Sigmoid colon (tissue), 7 donors: ENCODE results near the gene GPR179. TPM values are rescaled to one million over a fixed set of nuclear protein-coding genes. Genes with fewer than 3 reads are reported as not detected.

Source experiments
- DNase-seq: peaks from one replicate; pipeline ENCODE4 v3.0.0-alpha.2; 2019
- H3K27ac ChIP-seq, 4 donors: fragments of 200-600 bp; sonication (generic); one replicate each; pipeline ENCODE4 v1.5.1; 2016 to 2019; ENCODE audit warnings: mild to moderate bottlenecking in 1 of 4
- H3K27me3 ChIP-seq, 3 donors: fragments of 200-600 bp; sonication (generic); one replicate each; pipeline ENCODE4 v1.5.1; 2019; ENCODE audit warnings: mild to moderate bottlenecking in 1 of 3
- H3K36me3 ChIP-seq, 4 donors: fragments of 200-600 bp; sonication (generic); one replicate each; pipeline ENCODE4 v1.5.1; 2016 to 2019
- H3K4me1 ChIP-seq, 4 donors: fragments of 200-600 bp; sonication (generic); one replicate each; pipeline ENCODE4 v1.5.1; 2017 to 2019
- H3K4me3 ChIP-seq, 4 donors: fragments of 200-600 bp; sonication (generic); one replicate each; pipeline ENCODE4 v1.5.1; 2017 to 2019; ENCODE audit warnings: mild to moderate bottlenecking in 2 of 4, moderate library complexity in 1 of 4
- H3K9me3 ChIP-seq, 4 donors: fragments of 200-600 bp in 3 of 4; sonication (generic) in 3 of 4; one replicate each; pipeline versions ENCODE4 v1.5.1 to v1.6.1; 2013 to 2019
- CTCF ChIP-seq, 4 experiments: fragments of 450-650 bp in 3 of 4; fragments of 200-600 bp in 1 of 4; IDR thresholded peaks; one replicate each; pipeline ENCODE4 v1.5.1; 2016 to 2019; ENCODE audit warnings: antibody characterized with exemption in 4 of 4, mild to moderate bottlenecking in 3 of 4, moderate library complexity in 2 of 4
- EP300 ChIP-seq, 4 donors: sonication (generic); formaldehyde crosslinking; IDR thresholded peaks; one replicate each; pipeline ENCODE4 v1.6.1; 2017; ENCODE audit warnings: antibody characterized with exemption in 4 of 4
- POLR2A ChIP-seq, 2 donors: fragments of 450-650 bp; IDR thresholded peaks; one replicate each; pipeline ENCODE4 v1.6.1; 2016; ENCODE audit warnings: antibody characterized with exemption in 2 of 2, mild to moderate bottlenecking in 2 of 2, moderate library complexity in 2 of 2
- POLR2AphosphoS5 ChIP-seq, 4 donors: sonication (generic); formaldehyde crosslinking; IDR thresholded peaks; one replicate each; pipeline ENCODE4 v1.6.1; 2017; ENCODE audit warnings: antibody characterized with exemption in 4 of 4
- WGBS, 2 donors: extraction: QIAGEN DNeasy Blood & Tissue Kit; methylation state at CpG; one replicate each; pipeline ENCODE4 v1.1.7; 2013; 5-methylcytosine and 5-hydroxymethylcytosine counted together
- intact Hi-C: fragments of 100-400 bp; cut with DNase I; formaldehyde crosslinking; loops from one replicate; pipeline ENCODE4 v1.15.1; 2023
- polyA plus RNA-seq, 3 donors: library from polyadenylated mRNA; stranded (reverse); fragments of 200-250 nt; gene quantifications; one replicate each; pipeline ENCODE4 v1.2.3, GENCODE V29; 2013
- total RNA-seq, 4 donors: library from RNA; depleted of rRNA; stranded (reverse); fragments of >200 nt; gene quantifications; one replicate each; pipeline ENCODE4 v1.1.0, GENCODE V29; 2016
- donor health status: healthy with polysubstance abuse.
- donor health status: Bipolar disorder and iron deficiency.
- donor health status: healthy.

The GPR179 gene
- total RNA-seq (under 1 TPM in 2 of 4 donors, not detected in 2; under 0.01 to 0.36 TPM), polyA plus RNA-seq (under 1 TPM in 1 of 3 donors, not detected in 2; 0.09 TPM)

GRCh38 chr17:38343608-38344419 is at the start of gene GPR179:
Gene GPR179 (minus strand): TSS chr17:38343956. CDS start chr17:38343789, 167 bp downstream.
- no peak for DNase-seq
- Histone ChIP-seq H3K9me3 (no peaks in the 10 kb centered on the region), H3K27me3 (no peaks in the 10 kb centered on the region), H3K4me3 (no peak within 1 kb of the TSS), H3K36me3 (no peaks in the 10 kb centered on the region), H3K4me1 (peaks cover 0 to 7% (median 1%) of the 10 kb centered on the region in 4 donors), H3K27ac (no peak within 1 kb of the TSS)
- WGBS, 2 donors = 82 to 83% methylated on average over 18 of the region's 18 CpGs
- intact Hi-C loops = no loop called here
- TF ChIP-seq EP300 (IDR thresholded peaks at IDR 0.05) (no peak), POLR2A (IDR thresholded peaks at IDR 0.05) (no peak), POLR2AphosphoS5 (IDR thresholded peaks at IDR 0.05) (no peak), CTCF (IDR thresholded peaks at IDR 0.05) (no peak)

- Histone ChIP-seq H3K4me1 (no peaks in the 10 kb centered on the region), H3K9me3 (no peaks in the 10 kb centered on the region), H3K36me3 (peaks cover 8 to 73% (median 29%) of the 10 kb centered on the region in 4 donors), H3K27me3 (no peaks in the 10 kb centered on the region), H3K27ac (no peak overlapping the region), H3K4me3 (no peak overlapping the region)
- no peak for DNase-seq
- TF ChIP-seq POLR2A (IDR thresholded peaks at IDR 0.05) (no peak), CTCF (IDR thresholded peaks at IDR 0.05) (no peak), EP300 (IDR thresholded peaks at IDR 0.05) (no peak), POLR2AphosphoS5 (IDR thresholded peaks at IDR 0.05) (no peak)
- 96 to 98% methylated on average over 1 of the region's 1 CpG for WGBS, 2 donors
- intact Hi-C loops = no loop called here
Observed at GRCh38 chr17:38379448-38379847, 35.7 kb upstream of the GPR179 start.

- WGBS, 2 donors = 92 to 96% methylated on average over 8 of the region's 8 CpGs
- H3K36me3 ChIP-seq = peaks cover 22 to 98% (median 32%) of the 10 kb centered on the region in 4 donors
Observed at GRCh38 chr17:38369124-38369886, 25.5 kb upstream of the GPR179 start.

GRCh38 chr17:38364741-38365140 is 21.0 kb upstream of the GPR179 start:
- Histone ChIP-seq H3K4me1 (peaks cover 0 to 22% (median 17%) of the 10 kb centered on the region in 4 donors), H3K27ac (no peak overlapping the region), H3K4me3 (no peak overlapping the region), H3K36me3 (peaks cover 6 to 64% (median 18%) of the 10 kb centered on the region in 4 donors), H3K9me3 (no peaks in the 10 kb centered on the region), H3K27me3 (no peaks in the 10 kb centered on the region)
- intact Hi-C loops = no loop called here
- no peak for DNase-seq
- TF ChIP-seq CTCF (IDR thresholded peaks at IDR 0.05) = no peak
- no peak for TF ChIP-seq EP300 (IDR thresholded peaks at IDR 0.05)
- TF ChIP-seq POLR2AphosphoS5 (IDR thresholded peaks at IDR 0.05) = no peak
- TF ChIP-seq POLR2A (IDR thresholded peaks at IDR 0.05) = no peak
- WGBS, 2 donors = 94 to 95% methylated on average over 8 of the region's 8 CpGs

More at GRCh38 chr17:38369124-38369886, 25.5 kb upstream of the GPR179 start:
- Histone ChIP-seq H3K9me3 (no peaks in the 10 kb centered on the region), H3K27me3 (no peaks in the 10 kb centered on the region), H3K4me3 (no peak overlapping the region), H3K27ac (no peak overlapping the region), H3K4me1 (no peaks in the 10 kb centered on the region)
- DNase-seq = no peak
- intact Hi-C loops = no loop called here
- no peak for TF ChIP-seq EP300 (IDR thresholded peaks at IDR 0.05)
- no peak for TF ChIP-seq CTCF (IDR thresholded peaks at IDR 0.05)
- no peak for TF ChIP-seq POLR2AphosphoS5 (IDR thresholded peaks at IDR 0.05)
- no peak for TF ChIP-seq POLR2A (IDR thresholded peaks at IDR 0.05)
